Islet precursor cell (in vitro differentiated cells): Measurements from ENCODE around the gene CEBPG.

ENCODE experiments used
- DNase-seq: peaks from one replicate; pipeline ENCODE4 v3.0.0-alpha.2; 2018

The CEBPG gene

GRCh38 chr19:33396701-33397535, 23.4 kb downstream of the CEBPG start:
- no peak for DNase-seq

DNA sequence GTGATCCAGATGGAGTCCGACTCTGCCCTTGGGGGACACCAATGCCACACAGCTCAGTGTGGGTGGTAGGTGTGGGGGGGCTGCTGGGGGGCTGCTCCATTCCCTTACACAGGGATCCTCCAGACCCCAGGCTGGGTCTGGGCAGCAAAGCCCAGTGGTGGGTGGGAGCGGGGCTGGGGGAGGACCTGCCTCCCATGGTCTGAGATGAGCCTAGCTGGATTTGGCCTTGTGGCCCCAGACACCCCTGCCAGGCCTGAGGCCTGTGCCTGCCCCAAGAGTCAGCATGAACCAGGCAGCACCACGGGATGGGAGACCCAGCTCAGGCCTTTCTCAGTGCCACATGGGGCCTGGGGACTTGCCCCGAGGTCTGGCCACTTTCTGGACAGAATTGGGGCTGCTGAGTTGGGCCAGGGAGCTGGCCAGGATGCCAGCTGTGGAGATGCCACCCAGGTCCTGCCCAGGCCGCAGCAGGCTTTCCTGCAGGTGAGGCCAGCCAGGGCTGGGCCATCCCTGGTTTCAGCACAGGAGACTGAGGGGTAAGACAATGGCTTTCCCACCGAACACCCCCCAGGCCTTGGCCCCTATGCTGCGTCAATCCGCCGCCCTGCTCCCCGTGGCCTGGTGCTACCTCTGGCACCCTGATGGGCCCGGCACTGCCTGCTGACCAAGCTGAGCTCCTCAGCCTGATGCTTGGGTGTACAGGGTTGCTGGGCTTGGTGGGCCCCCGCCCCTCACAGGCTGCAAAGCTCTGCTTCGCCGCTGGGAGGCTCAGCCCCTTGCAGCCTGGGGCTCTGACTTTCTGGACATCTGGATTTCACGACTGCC, 24.2 kb downstream of the CEBPG start:
- peak; percentile 71 for DNase-seq

- DNase-seq = no peak
These were observed 25.0 kb downstream of the CEBPG start for GRCh38 chr19:33398361-33399060.

- DNase-seq = no peak
These were observed 25.7 kb downstream of the CEBPG start for GRCh38 chr19:33399081-33399744.

- DNase-seq = no peak
These were observed 26.5 kb downstream of the CEBPG start for GRCh38 chr19:33399745-33400681.

- no peak for DNase-seq
These were observed 27.6 kb downstream of the CEBPG start for GRCh38 chr19:33400856-33401682.

- no peak for DNase-seq
These were observed 28.3 kb downstream of the CEBPG start for GRCh38 chr19:33401683-33402420.

DNA sequence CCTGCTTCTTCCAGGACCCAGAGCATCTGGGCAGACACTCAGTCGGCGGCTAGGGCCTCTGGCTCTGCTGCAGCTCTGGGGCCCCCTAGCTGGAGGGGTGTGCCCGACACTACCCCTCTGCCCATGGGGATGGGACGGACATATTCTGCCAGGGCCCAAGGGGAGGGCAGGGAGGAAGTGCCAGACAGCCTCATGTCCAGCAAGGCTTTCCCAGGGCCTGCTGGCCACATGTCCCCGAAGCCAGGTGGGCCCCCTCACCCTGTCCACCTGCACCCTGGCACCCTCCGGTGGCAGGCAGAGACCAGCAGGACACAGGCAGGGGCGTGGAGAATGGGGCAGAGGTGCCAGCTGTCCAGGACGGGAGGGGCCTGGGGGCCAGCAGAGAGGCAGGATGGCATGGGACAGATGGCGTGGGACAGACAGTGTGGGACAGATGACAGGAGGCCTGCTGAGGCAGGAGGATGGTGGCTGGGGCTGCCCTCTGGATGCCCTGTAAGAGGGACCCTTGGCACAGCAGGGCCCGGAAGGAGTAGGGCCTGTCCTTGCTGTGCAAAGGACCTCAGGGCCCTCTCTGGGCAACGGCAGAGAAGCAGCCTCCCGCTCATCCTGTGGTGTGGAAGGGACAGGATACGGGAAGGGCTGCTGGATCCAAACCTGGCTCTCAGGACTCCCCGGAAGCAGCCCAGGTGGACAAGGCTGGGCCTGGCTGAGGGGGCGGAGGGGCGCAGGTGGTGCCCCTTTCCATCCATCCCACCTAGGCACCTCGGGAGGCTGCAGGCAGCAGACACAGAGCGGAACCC, 29.1 kb downstream of the CEBPG start:
- DNase-seq = no peak

- DNase-seq = no peak
These were observed 29.9 kb downstream of the CEBPG start for GRCh38 chr19:33403221-33403972.

DNA sequence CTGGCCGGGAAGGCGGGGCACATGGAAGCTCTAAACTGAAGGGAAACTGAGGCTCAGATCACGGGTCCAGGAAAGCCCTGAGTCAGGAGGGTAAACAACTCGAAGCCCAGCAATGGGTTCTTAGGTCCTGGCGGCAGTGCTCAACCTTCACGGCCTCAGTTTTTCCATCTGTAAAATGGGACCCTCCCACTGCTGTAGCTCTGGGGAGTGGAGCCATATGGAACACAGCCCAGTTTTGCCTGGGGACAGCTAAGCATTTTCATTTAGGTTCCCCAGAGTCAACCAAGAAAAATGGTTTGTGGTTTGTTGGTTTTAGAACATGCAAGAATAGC, 30.4 kb downstream of the CEBPG start:
- no peak for DNase-seq

DNA sequence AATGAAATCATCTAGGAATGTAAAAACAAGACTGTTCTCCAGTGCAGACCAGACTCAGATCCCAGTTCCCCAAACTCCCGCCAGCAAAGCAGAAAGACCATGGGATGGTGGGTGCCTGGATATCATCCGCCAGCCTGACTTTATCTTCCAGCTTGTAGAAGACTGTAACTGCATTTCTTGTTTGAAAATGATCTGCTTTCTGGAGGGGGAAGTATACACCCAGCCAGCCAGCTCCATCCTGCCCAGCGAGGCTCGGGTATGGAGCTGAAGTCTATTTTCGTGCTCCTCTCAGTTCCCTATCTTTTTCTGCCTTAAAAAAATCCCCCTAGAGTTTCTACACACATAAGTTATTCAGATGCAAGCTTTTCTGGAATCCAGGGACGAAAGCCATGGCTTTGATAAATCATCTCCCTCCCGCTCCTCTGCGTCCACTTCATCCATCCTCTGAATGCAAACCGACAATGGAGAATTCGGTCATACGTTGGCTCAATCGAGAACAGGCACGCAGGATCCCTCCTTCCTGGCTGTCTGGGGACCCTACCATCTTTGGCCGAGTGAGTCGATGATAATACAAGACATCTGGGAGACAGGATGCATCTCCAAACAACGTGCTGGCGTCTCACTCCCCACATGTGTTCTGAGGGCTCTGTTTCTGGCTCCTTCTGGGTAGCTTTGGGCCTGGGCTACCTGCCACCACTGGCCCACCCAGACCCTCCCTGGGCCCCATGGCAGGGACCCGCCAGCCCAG, 31.2 kb downstream of the CEBPG start:
- no peak for DNase-seq

- DNase-seq = no peak
These were observed 31.7 kb downstream of the CEBPG start for GRCh38 chr19:33405254-33405552.

DNA sequence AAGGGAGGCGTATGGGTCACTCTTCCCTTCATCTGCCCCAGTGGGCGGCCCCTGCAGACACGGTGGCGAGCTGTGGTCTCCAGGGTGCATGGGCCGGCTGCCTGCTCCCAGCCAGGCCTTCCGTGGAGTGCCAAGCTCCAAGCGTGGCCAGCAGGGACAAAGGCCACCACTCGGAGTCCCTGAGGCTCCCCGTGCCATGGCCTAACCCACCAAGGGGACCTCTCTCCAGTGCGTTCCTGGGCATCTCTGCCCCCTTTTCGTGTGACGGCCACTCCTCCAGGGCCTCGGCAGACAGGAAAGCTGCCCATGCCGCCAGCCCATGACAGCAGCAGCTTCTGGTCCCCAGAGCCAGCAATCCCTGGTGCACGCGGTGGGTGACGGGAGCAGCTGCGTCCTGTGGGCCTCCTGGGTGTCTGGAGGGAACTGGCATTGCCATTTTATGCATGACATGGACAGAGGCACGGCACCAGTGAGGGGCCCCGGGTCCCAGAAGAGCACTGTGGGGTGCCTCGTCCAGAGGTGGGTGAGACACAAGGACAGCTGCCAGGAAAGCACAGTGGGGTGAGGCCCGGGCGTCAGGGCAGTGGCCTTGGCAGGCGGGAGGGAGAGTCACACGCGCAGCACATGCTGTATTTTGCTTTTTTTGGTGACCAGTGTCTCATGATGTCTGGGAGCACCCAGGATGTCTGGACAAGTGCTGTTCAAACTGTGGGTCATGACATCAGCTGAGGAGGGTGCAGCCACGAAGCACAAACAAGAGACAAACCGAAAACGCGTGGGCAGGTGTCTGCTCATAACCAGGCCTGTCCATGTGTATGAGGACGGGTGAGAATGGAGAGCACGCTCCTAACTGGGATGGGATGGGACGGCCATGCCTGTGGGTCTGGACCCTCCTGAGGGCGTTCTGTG, 32.3 kb downstream of the CEBPG start:
- no peak for DNase-seq

GRCh38 chr19:33406521-33407139, 33.1 kb downstream of the CEBPG start:
- peak; percentile 90 for DNase-seq

- DNase-seq = no peak
These were observed 33.6 kb downstream of the CEBPG start for GRCh38 chr19:33407140-33407551.

GRCh38 chr19:33407716-33408115, 34.2 kb downstream of the CEBPG start:
- no peak for DNase-seq
